ENCODE measurements around the gene SEPTIN10.

SEPTIN10 gene

DNA sequence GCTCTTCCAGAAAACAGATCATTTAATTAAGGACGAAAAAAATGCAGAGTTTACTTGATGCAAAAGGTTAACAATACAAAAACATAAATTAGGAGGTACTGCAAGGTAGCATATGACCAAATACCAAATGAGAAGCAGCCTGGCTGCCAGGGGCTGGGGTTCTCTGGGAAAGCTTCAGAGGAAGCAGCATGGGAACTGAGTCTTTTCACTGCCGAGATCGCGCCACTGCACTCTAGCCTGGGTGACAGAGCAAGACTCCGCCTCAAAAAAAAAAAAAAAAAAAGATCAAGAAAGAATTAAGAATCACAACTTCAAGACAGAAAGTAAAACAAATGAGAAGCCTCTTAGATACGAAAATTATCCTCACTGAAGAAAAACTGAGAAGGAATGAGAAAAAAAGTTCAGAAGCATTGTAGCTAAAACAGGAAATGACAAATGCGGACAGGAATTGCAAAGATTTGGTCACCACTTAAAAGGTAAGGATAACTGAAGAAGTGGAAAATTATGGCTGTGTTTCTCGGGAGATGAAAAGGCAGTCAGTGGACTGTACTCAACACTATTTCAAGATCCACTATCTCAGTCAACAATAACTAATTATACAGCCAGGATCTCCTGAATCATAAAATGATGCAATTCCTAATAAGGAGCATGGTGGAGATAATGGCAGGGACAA, 4.3 kb downstream of the SEPTIN10 start:
- peak overlapping the region; percentile 39 for H3K4me3 ChIP-seq (ENCODE audit: low read depth, low read length)
- DNase-seq (ENCODE audit: low read depth): peak; percentile 76
- TF ChIP-seq, protein P1, sequence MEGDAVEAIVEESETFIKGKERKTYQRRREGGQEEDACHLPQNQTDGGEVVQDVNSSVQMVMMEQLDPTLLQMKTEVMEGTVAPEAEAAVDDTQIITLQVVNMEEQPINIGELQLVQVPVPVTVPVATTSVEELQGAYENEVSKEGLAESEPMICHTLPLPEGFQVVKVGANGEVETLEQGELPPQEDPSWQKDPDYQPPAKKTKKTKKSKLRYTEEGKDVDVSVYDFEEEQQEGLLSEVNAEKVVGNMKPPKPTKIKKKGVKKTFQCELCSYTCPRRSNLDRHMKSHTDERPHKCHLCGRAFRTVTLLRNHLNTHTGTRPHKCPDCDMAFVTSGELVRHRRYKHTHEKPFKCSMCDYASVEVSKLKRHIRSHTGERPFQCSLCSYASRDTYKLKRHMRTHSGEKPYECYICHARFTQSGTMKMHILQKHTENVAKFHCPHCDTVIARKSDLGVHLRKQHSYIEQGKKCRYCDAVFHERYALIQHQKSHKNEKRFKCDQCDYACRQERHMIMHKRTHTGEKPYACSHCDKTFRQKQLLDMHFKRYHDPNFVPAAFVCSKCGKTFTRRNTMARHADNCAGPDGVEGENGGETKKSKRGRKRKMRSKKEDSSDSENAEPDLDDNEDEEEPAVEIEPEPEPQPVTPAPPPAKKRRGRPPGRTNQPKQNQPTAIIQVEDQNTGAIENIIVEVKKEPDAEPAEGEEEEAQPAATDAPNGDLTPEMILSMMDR (conservative IDR thresholded peaks at IDR 0.05; ENCODE audit: low read depth, low read length): no peak

DNA sequence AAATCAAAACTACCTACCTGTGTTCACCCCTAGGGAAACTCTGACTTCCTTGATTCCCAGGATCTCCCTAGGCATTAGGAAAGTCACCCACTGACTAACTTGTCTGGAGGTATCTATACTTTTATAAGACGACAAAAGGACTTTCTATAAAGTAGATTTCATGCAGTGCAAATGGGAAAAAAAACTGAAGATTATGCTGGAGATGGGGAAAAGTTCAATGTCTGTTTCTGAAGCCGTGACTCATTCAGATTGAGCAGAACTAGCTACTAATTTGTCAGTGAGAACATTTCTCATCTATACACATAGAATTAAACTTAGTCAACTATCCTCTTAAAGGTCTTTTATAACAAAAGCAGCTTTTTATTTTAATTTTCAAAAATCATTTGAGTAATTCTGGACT, 6.0 kb downstream of the SEPTIN10 start:
- TF ChIP-seq, protein P1 (conservative IDR thresholded peaks at IDR 0.05; ENCODE audit: low read depth, low read length): no peak
- H3K4me3 ChIP-seq (ENCODE audit: low read depth, low read length): no peak overlapping the region
- DNase-seq (ENCODE audit: low read depth): peak; percentile 44

DNA sequence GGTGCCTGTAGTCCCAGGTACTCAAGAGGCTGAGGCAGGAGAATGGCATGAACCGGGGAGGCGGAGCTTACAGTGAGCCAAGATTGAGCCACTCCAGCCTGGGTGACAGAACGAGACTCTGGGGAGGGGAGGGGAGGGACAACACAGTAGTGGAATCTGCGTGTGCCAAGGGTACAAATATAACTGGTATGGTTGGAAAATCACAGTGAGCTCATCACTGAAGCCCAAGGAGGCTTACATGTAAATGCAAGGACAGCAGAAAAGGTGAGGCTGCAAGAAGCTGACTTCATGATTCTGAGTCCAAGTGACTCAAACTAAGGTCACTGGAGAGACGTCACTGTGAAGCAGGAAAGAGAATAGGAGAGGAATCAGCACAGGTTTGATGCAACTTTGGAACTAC, 9.2 kb downstream of the SEPTIN10 start:
- peak; percentile 69 for DNase-seq (ENCODE audit: low read depth)
- TF ChIP-seq, protein P1 (conservative IDR thresholded peaks at IDR 0.05; ENCODE audit: low read depth, low read length): no peak
- H3K4me3 ChIP-seq (ENCODE audit: low read depth, low read length): no peak overlapping the region

DNA sequence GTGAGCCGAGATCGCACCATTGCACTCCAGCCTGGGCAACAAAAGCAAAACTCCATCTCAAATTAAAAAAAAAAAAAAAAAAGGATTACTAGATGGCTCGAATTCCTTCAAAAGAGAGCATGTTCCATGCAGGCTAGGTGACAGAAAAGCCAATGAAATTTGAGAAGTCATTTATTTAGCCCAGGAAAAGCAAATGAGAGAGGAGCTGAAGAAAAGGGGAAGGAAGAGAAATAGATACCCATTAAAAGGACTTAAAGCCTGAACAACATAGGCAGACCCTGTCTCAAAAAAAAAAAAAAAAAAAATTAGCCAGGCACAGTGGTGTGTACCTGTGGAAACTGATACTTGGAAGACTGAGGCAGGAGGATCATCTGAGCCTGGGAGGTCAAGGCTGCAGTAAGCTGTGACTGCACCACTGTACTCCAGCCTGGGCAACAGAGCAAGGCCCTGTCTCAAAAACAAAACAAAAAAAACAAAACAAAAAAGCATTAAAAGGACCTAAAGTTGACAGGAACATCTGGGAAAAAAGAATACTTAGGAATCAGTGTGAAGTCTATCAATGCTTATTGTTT, 11.1 kb downstream of the SEPTIN10 start:
- TF ChIP-seq, protein P1 (conservative IDR thresholded peaks at IDR 0.05; ENCODE audit: low read depth, low read length): no peak
- no peak for DNase-seq (ENCODE audit: low read depth)
- H3K4me3 ChIP-seq (ENCODE audit: low read depth, low read length): no peak overlapping the region

DNA sequence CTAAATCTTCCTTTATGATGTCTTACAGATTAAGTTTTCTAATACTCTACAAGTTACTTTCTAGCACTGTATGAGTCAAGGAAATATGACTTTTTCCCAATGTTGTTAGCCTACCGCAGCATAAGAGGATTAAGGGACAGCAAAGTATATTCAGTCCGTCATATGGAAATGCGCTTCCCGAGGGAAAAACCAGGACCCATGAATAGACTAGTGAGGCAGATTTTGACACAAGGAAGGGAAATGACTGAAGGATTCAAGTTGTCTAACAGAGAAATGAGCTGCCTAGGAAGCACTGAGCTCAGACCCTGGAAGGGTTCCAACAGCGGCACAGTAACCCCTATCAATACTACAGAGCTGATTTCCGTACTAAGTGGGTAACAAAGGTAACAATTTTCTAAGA, 12.0 kb downstream of the SEPTIN10 start:
- TF ChIP-seq, protein P1 (conservative IDR thresholded peaks at IDR 0.05; ENCODE audit: low read depth, low read length): no peak
- DNase-seq (ENCODE audit: low read depth): no peak
- no peak overlapping the region for H3K4me3 ChIP-seq (ENCODE audit: low read depth, low read length)

DNA sequence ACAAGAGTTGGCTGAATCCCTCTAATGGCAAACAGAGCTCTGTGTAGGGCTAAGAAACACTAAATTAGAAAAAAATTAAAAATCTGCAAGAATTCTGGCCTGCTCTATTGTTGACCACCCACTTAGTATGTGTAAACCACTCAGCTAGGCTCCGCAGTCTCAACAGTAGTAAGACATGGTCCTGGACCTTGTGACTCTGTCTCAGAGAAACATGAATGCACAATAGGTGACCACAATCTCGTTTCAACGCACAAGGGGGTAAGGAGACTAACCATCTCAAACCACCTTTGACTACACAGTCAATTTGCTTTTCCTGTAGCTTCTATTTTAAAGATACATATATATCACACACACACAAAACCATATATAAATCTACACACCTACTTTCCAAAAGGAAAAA, 16.5 kb downstream of the SEPTIN10 start:
- no peak overlapping the region for H3K4me3 ChIP-seq (ENCODE audit: low read depth, low read length)
- TF ChIP-seq, protein P1 (conservative IDR thresholded peaks at IDR 0.05; ENCODE audit: low read depth, low read length): no peak
- no peak for DNase-seq (ENCODE audit: low read depth)

DNA sequence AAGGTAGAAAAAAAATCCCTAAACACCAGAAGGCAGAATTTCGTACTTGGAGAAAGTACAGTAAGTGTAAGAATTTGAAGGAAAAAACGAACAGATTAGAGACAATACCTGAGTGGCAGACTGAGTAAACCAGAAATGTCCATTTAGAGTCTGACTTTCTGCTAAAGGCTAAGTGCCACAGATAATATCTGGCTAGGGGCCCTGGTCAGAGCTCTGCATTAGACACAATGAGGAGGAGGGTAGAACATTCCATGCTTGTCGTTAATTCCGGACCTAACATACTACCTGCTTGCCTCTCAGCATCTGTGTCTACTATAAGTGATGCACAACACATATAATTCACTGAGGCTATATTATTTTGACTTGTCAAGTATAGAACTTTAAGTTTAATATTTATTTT, 18.1 kb downstream of the SEPTIN10 start:
- H3K4me3 ChIP-seq (ENCODE audit: low read depth, low read length): no peak overlapping the region
- TF ChIP-seq, protein P1 (conservative IDR thresholded peaks at IDR 0.05; ENCODE audit: low read depth, low read length): no peak
- DNase-seq (ENCODE audit: low read depth): no peak
